CD4-positive, CD25-positive, alpha-beta regulatory T cell (primary cell): ENCODE measurements around the gene GRID2. TPM values are rescaled to one million over a fixed set of nuclear protein-coding genes. Genes with fewer than 3 reads are reported as not detected.

Experiments used
- ATAC-seq, 2 donors: fragments of 150-1000 bp; cut with Tn5 transposase; one replicate each; pipeline ENCODE4 v1.10.0; 2021; ENCODE audit warnings: low read depth in 2 of 2, moderate number of reproducible peaks in 2 of 2, moderate library complexity in 1 of 2
- DNase-seq, 3 donors: peaks; one replicate each; pipeline versions ENCODE4 v3.0.0 to v3.0.0-alpha.2; 2012 to 2022; ENCODE audit warnings: mixed read lengths in 1 of 3
- H3K27ac ChIP-seq: one replicate; pipeline ENCODE4 v1.7.0; 2013; ENCODE audit warnings: mild to moderate bottlenecking, low read length; ENCODE audit not compliant: insufficient read depth, poor library complexity, severe bottlenecking
- H3K27me3 ChIP-seq: one replicate; pipeline ENCODE4 v1.7.0; 2013; ENCODE audit warnings: low read length; ENCODE audit not compliant: control insufficient read depth, insufficient read depth
- H3K36me3 ChIP-seq: one replicate; pipeline ENCODE4 v1.7.0; 2013; ENCODE audit warnings: mild to moderate bottlenecking, low read length, moderate library complexity; ENCODE audit not compliant: control insufficient read depth, insufficient read depth
- H3K4me1 ChIP-seq: 2 replicates; pipeline ENCODE4 v1.7.0; 2013; ENCODE audit warnings: mild to moderate bottlenecking, low read length; ENCODE audit not compliant: insufficient read depth, control insufficient read depth, poor library complexity, severe bottlenecking
- H3K4me3 ChIP-seq: one replicate; pipeline ENCODE4 v1.7.0; 2013; ENCODE audit warnings: low read depth, mild to moderate bottlenecking, low read length, moderate library complexity
- H3K9me3 ChIP-seq, 2 experiments: 1 replicate in 1 of 2; 2 replicates in 1 of 2; pipeline ENCODE4 v1.7.0; 2013; ENCODE audit warnings: low read length in 2 of 2, mild to moderate bottlenecking in 1 of 2, moderate library complexity in 1 of 2; ENCODE audit not compliant: control insufficient read depth in 2 of 2
- H3K27ac Mint-ChIP-seq, 3 donors: one replicate each; pipeline ENCODE4 v1.8.0; 2020 to 2022; ENCODE audit warnings: mild to moderate bottlenecking in 3 of 3, mixed read lengths in 3 of 3, moderate library complexity in 2 of 3
- H3K27me3 Mint-ChIP-seq: one replicate; pipeline ENCODE4 v1.8.0; 2022; ENCODE audit warnings: mild to moderate bottlenecking, mixed read lengths
- H3K36me3 Mint-ChIP-seq: one replicate; pipeline ENCODE4 v1.8.0; 2020; ENCODE audit warnings: mixed read lengths
- H3K4me1 Mint-ChIP-seq, 4 donors: one replicate each; pipeline ENCODE4 v1.8.0; 2020 to 2022; ENCODE audit warnings: mixed read lengths in 4 of 4, mild to moderate bottlenecking in 1 of 4
- H3K4me3 Mint-ChIP-seq, 4 donors: one replicate each; pipeline ENCODE4 v1.8.0; 2020 to 2022; ENCODE audit warnings: mild to moderate bottlenecking in 4 of 4, mixed read lengths in 4 of 4, moderate library complexity in 3 of 4
- H3K9me3 Mint-ChIP-seq, 7 donors: one replicate each; pipeline ENCODE4 v1.8.0; 2020 to 2022; ENCODE audit warnings: mixed read lengths in 7 of 7, mild to moderate bottlenecking in 3 of 7, moderate library complexity in 2 of 7
- polyA plus RNA-seq, 4 donors: library from polyadenylated mRNA; unstranded; fragments of 300-500 nt; fragmentation: Illumina TruSeq; gene quantifications; one replicate each; pipeline ENCODE4 v1.2.3, GENCODE V29; 2021
- total RNA-seq: library from RNA; stranded (reverse); gene quantifications from one replicate; pipeline ENCODE4 v1.2.3, GENCODE V29; 2022

GRID2 gene
- total and polyA plus RNA-seq, 5 donors from 2014 or later: not detected

DNA sequence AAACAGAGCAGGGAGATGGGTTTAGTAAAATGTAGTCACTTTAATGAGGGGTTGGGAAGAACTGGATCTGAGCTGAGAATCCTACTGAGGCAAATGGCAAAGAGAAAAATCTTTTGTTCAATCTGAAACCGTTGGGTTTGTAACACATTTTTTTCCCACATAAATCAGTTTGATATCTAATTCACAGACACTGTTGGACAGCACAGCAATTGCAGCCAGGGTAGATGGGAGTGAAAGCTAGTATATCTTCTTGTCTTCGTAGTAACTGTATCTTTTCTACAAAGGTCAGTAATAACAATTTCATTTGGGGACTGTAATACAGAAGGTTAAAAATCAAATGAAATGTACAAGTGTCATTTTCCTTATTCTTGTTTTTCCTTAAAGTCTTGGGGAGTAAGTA, 875.3 kb downstream of the GRID2 start:
- Mint-ChIP-seq H3K36me3 (no peaks in the 10 kb centered on the region), H3K9me3 (peaks cover 0 to 28% (median 3%) of the 10 kb centered on the region in 7 donors), H3K4me1 (no peaks in the 10 kb centered on the region), H3K27ac (no peak overlapping the region), H3K27me3 (no peaks in the 10 kb centered on the region), H3K4me3 (no peak overlapping the region)
- H3K36me3 ChIP-seq: no peaks in the 10 kb centered on the region
- H3K4me3 ChIP-seq: no peak overlapping the region
- ATAC-seq (no peak), DNase-seq (no peak)
- H3K27ac ChIP-seq: no peak overlapping the region
- H3K9me3 ChIP-seq: no peaks in the 10 kb centered on the region
- H3K4me1 ChIP-seq: no peaks in the 10 kb centered on the region
- H3K27me3 ChIP-seq: no peaks in the 10 kb centered on the region

DNA sequence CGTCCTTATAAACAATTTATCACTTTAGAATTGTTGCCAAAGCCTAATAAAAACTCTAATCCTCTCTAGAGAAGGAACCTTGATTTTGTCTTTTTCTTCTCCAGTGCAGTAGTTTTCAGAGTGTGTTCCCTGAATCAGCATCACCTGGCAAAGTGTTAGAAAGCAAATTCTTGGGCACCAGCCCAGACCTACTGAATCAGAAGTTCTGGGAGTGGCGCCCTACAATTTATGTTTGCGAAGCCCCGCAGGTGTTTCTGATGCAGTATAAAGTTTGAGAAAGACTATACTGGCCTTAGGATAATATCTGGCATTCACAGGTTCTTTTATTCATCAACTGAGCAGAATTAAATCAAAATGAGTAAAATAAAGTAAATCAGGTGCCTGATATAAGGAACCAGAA, 879.0 kb downstream of the GRID2 start:
- H3K27me3 Mint-ChIP-seq: no peaks in the 10 kb centered on the region
- no peak overlapping the region for H3K27ac Mint-ChIP-seq
- H3K4me3 ChIP-seq: no peak overlapping the region
- no peak overlapping the region for H3K27ac ChIP-seq
- H3K27me3 ChIP-seq: no peaks in the 10 kb centered on the region
- no peaks in the 10 kb centered on the region for H3K36me3 Mint-ChIP-seq
- H3K4me3 Mint-ChIP-seq: no peak overlapping the region
- no peaks in the 10 kb centered on the region for H3K36me3 ChIP-seq
- H3K4me1 ChIP-seq: no peaks in the 10 kb centered on the region
- DNase-seq (no peak), ATAC-seq (no peak)
- no peaks in the 10 kb centered on the region for H3K4me1 Mint-ChIP-seq
- H3K9me3 ChIP-seq: no peaks in the 10 kb centered on the region
- peaks cover 0 to 17% (median 3%) of the 10 kb centered on the region in 7 donors for H3K9me3 Mint-ChIP-seq

DNA sequence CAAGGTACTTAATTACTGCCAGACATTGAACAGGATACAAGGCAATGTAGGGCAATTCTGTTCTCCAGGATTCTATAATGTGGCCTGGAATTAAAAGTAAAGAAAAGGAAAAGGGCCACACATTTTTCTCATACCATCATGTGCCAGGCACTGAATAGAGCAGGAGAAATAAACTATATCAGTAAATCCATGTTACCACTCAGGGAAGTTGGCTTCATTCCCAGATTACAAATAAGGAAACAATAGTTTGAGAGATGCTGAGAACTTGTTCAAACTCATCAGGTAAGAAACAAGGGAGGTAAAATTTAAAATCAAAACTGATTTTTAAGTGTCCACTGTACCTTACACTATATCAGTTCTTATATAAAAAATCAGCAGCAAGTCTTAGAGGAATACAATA, 879.8 kb downstream of the GRID2 start:
- Mint-ChIP-seq H3K4me3 (no peak overlapping the region), H3K27me3 (no peaks in the 10 kb centered on the region), H3K9me3 (peaks cover 0 to 14% (median 3%) of the 10 kb centered on the region in 7 donors), H3K36me3 (no peaks in the 10 kb centered on the region), H3K27ac (no peak overlapping the region), H3K4me1 (no peaks in the 10 kb centered on the region)
- H3K4me3 ChIP-seq: no peak overlapping the region
- DNase-seq (no peak), ATAC-seq (no peak)
- H3K27me3 ChIP-seq: no peaks in the 10 kb centered on the region
- no peak overlapping the region for H3K27ac ChIP-seq
- H3K4me1 ChIP-seq: no peaks in the 10 kb centered on the region
- no peaks in the 10 kb centered on the region for H3K36me3 ChIP-seq
- no peaks in the 10 kb centered on the region for H3K9me3 ChIP-seq

DNA sequence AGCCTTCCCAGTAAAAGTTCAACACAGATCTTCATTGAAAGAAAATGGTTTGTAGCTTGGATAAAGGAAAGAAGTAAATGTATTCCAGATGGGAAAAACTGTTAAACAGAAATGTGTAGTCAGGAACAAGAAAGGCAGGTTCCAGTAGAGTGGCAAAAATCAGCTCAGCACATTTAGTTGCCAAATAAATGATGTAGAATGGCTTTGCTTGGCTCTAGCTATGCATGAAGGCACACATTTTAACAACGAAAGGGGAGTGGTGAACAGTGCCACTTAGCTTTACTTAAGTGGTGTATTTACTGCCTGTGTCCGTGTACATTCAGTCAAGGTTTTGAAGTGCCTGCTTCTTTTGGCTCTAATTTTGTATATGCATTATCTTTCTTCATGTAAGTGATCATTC, 880.3 kb downstream of the GRID2 start:
- H3K27me3 ChIP-seq: no peaks in the 10 kb centered on the region
- Mint-ChIP-seq H3K27me3 (no peaks in the 10 kb centered on the region), H3K4me3 (no peak overlapping the region), H3K27ac (no peak overlapping the region), H3K36me3 (no peaks in the 10 kb centered on the region), H3K9me3 (peaks cover 0 to 17% (median 3%) of the 10 kb centered on the region in 7 donors), H3K4me1 (no peaks in the 10 kb centered on the region)
- no peaks in the 10 kb centered on the region for H3K4me1 ChIP-seq
- H3K36me3 ChIP-seq: no peaks in the 10 kb centered on the region
- no peak overlapping the region for H3K27ac ChIP-seq
- H3K9me3 ChIP-seq: no peaks in the 10 kb centered on the region
- DNase-seq (no peak), ATAC-seq (no peak)
- no peak overlapping the region for H3K4me3 ChIP-seq

DNA sequence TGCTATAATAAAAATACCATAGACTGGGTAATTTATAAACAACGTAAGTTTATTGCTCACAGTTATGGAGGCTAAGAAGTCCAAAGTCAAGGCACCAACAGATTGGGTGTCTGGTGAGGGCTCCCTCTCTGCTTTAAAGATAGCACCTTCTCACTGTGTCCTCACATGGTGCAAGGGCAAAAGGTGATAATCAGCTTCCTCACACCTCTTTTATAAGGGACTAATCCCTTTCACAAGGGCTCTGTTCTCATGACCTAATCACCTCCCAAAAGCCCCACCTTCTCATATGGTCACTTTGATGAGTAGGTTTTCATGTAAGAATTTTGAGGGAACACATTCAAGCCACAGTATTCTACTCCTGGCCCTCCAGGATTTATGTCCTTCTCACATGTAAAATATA, 883.1 kb downstream of the GRID2 start:
- no peaks in the 10 kb centered on the region for H3K36me3 ChIP-seq
- H3K4me1 ChIP-seq: no peaks in the 10 kb centered on the region
- no peaks in the 10 kb centered on the region for H3K36me3 Mint-ChIP-seq
- no peak overlapping the region for H3K4me3 ChIP-seq
- H3K4me3 Mint-ChIP-seq: no peak overlapping the region
- H3K9me3 ChIP-seq: no peaks in the 10 kb centered on the region
- no peak overlapping the region for H3K27ac Mint-ChIP-seq
- H3K9me3 Mint-ChIP-seq: peaks cover 0 to 7% (median 2%) of the 10 kb centered on the region in 7 donors
- H3K27me3 ChIP-seq: no peaks in the 10 kb centered on the region
- no peaks in the 10 kb centered on the region for H3K4me1 Mint-ChIP-seq
- DNase-seq (no peak), ATAC-seq (no peak)
- H3K27me3 Mint-ChIP-seq: no peaks in the 10 kb centered on the region
- no peak overlapping the region for H3K27ac ChIP-seq

DNA sequence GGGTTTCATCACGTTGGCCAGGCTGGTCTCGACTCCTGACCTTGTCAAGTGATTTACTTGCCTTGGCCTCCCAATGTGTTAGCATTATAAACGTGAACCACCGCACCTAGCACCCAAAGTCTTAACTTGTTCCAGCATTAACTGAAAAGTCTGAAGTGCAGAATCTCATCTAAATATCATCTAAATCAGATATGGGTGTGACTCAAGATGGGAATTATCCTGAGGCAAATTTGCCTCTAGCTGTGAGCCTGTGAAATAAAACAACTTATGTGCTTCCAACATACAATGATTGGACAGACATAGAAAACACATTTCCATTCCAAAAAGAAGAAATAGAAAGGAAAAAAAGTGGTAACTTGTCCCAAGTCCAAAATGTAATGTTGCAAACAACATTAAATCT, 883.7 kb downstream of the GRID2 start:
- Mint-ChIP-seq H3K4me3 (no peak overlapping the region), H3K9me3 (peaks cover 0 to 7% (median 2%) of the 10 kb centered on the region in 7 donors), H3K27me3 (no peaks in the 10 kb centered on the region), H3K4me1 (no peaks in the 10 kb centered on the region), H3K27ac (no peak overlapping the region), H3K36me3 (no peaks in the 10 kb centered on the region)
- Histone ChIP-seq H3K4me3 (no peak overlapping the region), H3K27ac (no peak overlapping the region), H3K36me3 (no peaks in the 10 kb centered on the region), H3K4me1 (no peaks in the 10 kb centered on the region), H3K27me3 (no peaks in the 10 kb centered on the region), H3K9me3 (no peaks in the 10 kb centered on the region)
- ATAC-seq: no peak
- DNase-seq: no peak

DNA sequence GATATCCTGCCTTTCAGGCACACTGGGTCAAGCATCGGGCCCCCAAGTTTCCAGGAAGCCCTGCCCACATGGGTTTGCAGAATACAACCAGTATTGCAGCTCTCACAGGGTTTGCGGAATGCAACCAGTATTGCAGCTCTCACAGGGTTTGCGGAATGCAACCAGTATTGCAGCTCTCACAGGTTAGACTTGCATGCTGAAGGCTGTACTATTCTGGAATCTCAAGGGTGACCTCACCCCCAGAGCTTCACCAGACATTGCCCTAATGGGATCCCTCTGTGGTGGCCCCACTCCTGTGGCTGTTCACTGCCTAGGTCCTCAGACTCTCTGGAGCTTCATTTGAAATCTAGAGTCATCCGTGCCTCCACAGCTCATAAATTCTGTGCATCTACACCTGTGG, 884.1 kb downstream of the GRID2 start:
- ATAC-seq (no peak), DNase-seq (no peak)
- Mint-ChIP-seq H3K27me3 (no peaks in the 10 kb centered on the region), H3K4me1 (no peaks in the 10 kb centered on the region), H3K4me3 (no peak overlapping the region), H3K9me3 (peaks cover 0 to 7% (median 2%) of the 10 kb centered on the region in 7 donors), H3K36me3 (no peaks in the 10 kb centered on the region), H3K27ac (no peak overlapping the region)
- Histone ChIP-seq H3K4me1 (no peaks in the 10 kb centered on the region), H3K36me3 (no peaks in the 10 kb centered on the region), H3K27me3 (no peaks in the 10 kb centered on the region), H3K27ac (no peak overlapping the region), H3K4me3 (no peak overlapping the region), H3K9me3 (no peaks in the 10 kb centered on the region)

DNA sequence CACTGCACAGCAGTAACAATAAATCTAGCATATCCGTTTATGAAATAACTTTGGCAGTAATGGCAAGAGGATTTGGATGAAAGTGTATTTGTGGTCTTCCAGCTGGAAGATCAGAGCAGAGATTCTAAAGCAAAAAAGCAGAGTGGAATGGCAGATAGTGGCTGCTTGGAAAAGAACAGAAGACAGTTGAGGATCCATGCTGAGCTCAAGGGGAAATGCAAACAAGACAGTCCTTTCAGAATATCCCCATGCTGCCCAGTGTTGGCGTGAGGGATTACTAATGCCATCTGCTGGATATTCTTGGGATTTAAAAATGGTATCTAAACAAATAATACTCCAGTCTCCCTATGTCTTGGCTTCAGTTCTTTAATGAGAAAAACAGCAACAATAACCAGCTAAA, 895.7 kb downstream of the GRID2 start:
- no peaks in the 10 kb centered on the region for H3K9me3 ChIP-seq
- no peak overlapping the region for H3K4me3 ChIP-seq
- ATAC-seq (no peak), DNase-seq (no peak)
- no peak overlapping the region for H3K4me3 Mint-ChIP-seq
- no peaks in the 10 kb centered on the region for H3K27me3 Mint-ChIP-seq
- H3K27ac Mint-ChIP-seq: no peak overlapping the region
- H3K4me1 ChIP-seq: no peaks in the 10 kb centered on the region
- H3K9me3 Mint-ChIP-seq: peaks cover 0 to 14% (median 4%) of the 10 kb centered on the region in 7 donors
- no peaks in the 10 kb centered on the region for H3K36me3 Mint-ChIP-seq
- H3K27ac ChIP-seq: no peak overlapping the region
- H3K36me3 ChIP-seq: no peaks in the 10 kb centered on the region
- no peaks in the 10 kb centered on the region for H3K27me3 ChIP-seq
- no peaks in the 10 kb centered on the region for H3K4me1 Mint-ChIP-seq
